HepG2 (cell line): Measurements from ENCODE around the gene C19orf33. TPM values are rescaled to one million over a fixed set of nuclear protein-coding genes. Genes with fewer than 3 reads are reported as not detected.

Experiments used
- ATAC-seq: fragments of 200-7000 bp; cut with Tn5 transposase; 3 replicates; pipeline ENCODE4 v1.9.1; 2020; ENCODE audit warnings: mild to moderate bottlenecking, moderate library complexity
- BruUV-seq: library from RNA; stranded (reverse); fragments of 400-500 nt; replicated peaks from 2 replicates; lab custom pipeline; 2021; lab: Mats Ljungman, UMichigan
- CTCF ChIA-PET: fragments of 300-600 bp; formaldehyde crosslinking; extraction: SDS; loops from one replicate; lab custom pipeline; 2021; ENCODE audit warnings: low total read pairs, inconsistent platforms, low intra/inter-chr PET ratio; lab: Yijun Ruan, JAX
- POLR2A ChIA-PET: fragments of 350-600 bp; sonication (Branson Sonifier 250); formaldehyde crosslinking; loops from one replicate; lab custom pipeline; 2020; ENCODE audit warnings: antibody characterized with exemption, inconsistent platforms; lab: Yijun Ruan, JAX
- DNase-seq: peaks from one replicate; pipeline ENCODE4 v3.0.0-alpha.2; 2015; ENCODE audit warnings: low spot score
- FAIRE-seq: peaks from 3 replicates; lab custom pipeline; 2011; peaks lifted over from hg19 to GRCh38; lab: Jason Lieb, UNC
- H2AFZ ChIP-seq: one replicate; pipeline ENCODE4 v1.6.1; 2011; ENCODE audit warnings: low read length, inconsistent platforms
- H3K27ac ChIP-seq: fragments of 300-600 bp; 3 replicates; pipeline ENCODE4 v1.8.0; 2011; ENCODE audit warnings: mixed run types, mild to moderate bottlenecking, mixed read lengths, low read length, inconsistent platforms; ENCODE audit not compliant: insufficient read depth; ENCODE audit errors: extremely low read length
- H3K27me3 ChIP-seq, 2 experiments: fragments of 200-600 bp in 1 of 2; 2 replicates in 1 of 2; 3 replicates in 1 of 2; pipeline versions ENCODE4 v1.6.0 to v1.8.0; 2011; ENCODE audit warnings: low read length in 2 of 2, mild to moderate bottlenecking in 2 of 2, moderate library complexity in 2 of 2, inconsistent platforms in 1 of 2; ENCODE audit not compliant: insufficient read depth in 2 of 2, control insufficient read depth in 1 of 2
- H3K36me3 ChIP-seq, 2 experiments: fragments of 200-600 bp in 1 of 2; replicated peaks in 1 of 2; 2 replicates in 1 of 2; 3 replicates in 1 of 2; pipeline versions ENCODE4 v1.5.1 to v1.8.0; 2011; ENCODE audit warnings: low read length in 2 of 2, inconsistent platforms in 1 of 2; ENCODE audit not compliant: insufficient read depth in 2 of 2, control insufficient read depth in 1 of 2
- H3K4me1 ChIP-seq: 2 replicates; pipeline ENCODE4 v1.5.1; 2012; ENCODE audit warnings: low read length, inconsistent platforms; ENCODE audit not compliant: insufficient read depth
- H3K4me2 ChIP-seq: 2 replicates; pipeline ENCODE4 v1.6.0; 2011; ENCODE audit warnings: low read depth, low read length, inconsistent platforms
- H3K4me3 ChIP-seq, 3 experiments: fragments of 200-600 bp in 1 of 3; sonication (generic), shearing (Covaris generic) in 1 of 3; replicated peaks in 1 of 3; 2 replicates each; pipeline ENCODE4 v1.5.1; 2011 to 2016; ENCODE audit warnings: low read length in 3 of 3, inconsistent platforms in 2 of 3, low read depth in 2 of 3, mild to moderate bottlenecking in 2 of 3, control low read depth in 1 of 3, mixed read lengths in 1 of 3; ENCODE audit not compliant: insufficient read depth in 1 of 3
- H3K79me2 ChIP-seq: one replicate; pipeline ENCODE4 v1.6.1; 2011; ENCODE audit warnings: low read length, inconsistent platforms; ENCODE audit not compliant: insufficient read depth
- H3K9ac ChIP-seq: 2 replicates; pipeline ENCODE4 v1.6.0; 2011; ENCODE audit warnings: mild to moderate bottlenecking, low read depth, low read length, inconsistent platforms; ENCODE audit not compliant: insufficient read depth
- H3K9me3 ChIP-seq: 2 replicates; pipeline ENCODE4 v1.5.1; 2012; ENCODE audit warnings: mild to moderate bottlenecking, low read length
- H4K20me1 ChIP-seq: 2 replicates; pipeline ENCODE4 v1.6.0; 2011; ENCODE audit warnings: inconsistent platforms, mild to moderate bottlenecking, low read length, moderate library complexity; ENCODE audit not compliant: insufficient read depth
- ATRX ChIP-seq: sonication (generic); formaldehyde crosslinking; IDR thresholded peaks from 2 replicates; pipeline ENCODE4 v1.4.0; 2020; ENCODE audit warnings: missing genetic modification reagents, borderline replicate concordance
- CENPBD1 ChIP-seq: sonication (generic); formaldehyde crosslinking; IDR thresholded peaks from 2 replicates; pipeline ENCODE4 v1.8.0; 2022; ENCODE audit warnings: missing genetic modification reagents, low read depth, mild to moderate bottlenecking, borderline replicate concordance
- FUBP1 ChIP-seq: sonication (generic); formaldehyde crosslinking; IDR thresholded peaks from 2 replicates; pipeline ENCODE4 v1.5.1; 2020; ENCODE audit warnings: missing genetic modification reagents, mild to moderate bottlenecking, borderline replicate concordance
- GABPB1 ChIP-seq: IDR thresholded peaks from 2 replicates; pipeline ENCODE4 v1.6.1; 2016; ENCODE audit warnings: mild to moderate bottlenecking, missing genetic modification reagents, moderate library complexity, missing compliant biosample characterization
- MAF1 ChIP-seq: sonication (generic); formaldehyde crosslinking; IDR thresholded peaks from 2 replicates; pipeline ENCODE4 v1.5.0; 2020; ENCODE audit warnings: missing genetic modification reagents, borderline replicate concordance
- MEIS2 ChIP-seq: sonication (generic); formaldehyde crosslinking; IDR thresholded peaks from 2 replicates; pipeline ENCODE4 v1.9.0; 2021; ENCODE audit warnings: mild to moderate bottlenecking, missing genetic modification reagents
- MZF1 ChIP-seq: sonication (generic); formaldehyde crosslinking; IDR thresholded peaks from 2 replicates; pipeline ENCODE4 v1.8.1; 2023; ENCODE audit warnings: mild to moderate bottlenecking, missing genetic modification reagents, borderline replicate concordance
- RBFOX2 ChIP-seq: fragments of 200-400 bp; formaldehyde crosslinking; IDR thresholded peaks from 2 replicates; pipeline ENCODE4 v1.6.1; 2017; ENCODE audit warnings: low read depth, mild to moderate bottlenecking, low read length
- RNF219 ChIP-seq: sonication (generic); formaldehyde crosslinking; IDR thresholded peaks from 2 replicates; pipeline ENCODE4 v1.5.0; 2020; ENCODE audit warnings: mild to moderate bottlenecking, missing genetic modification reagents
- SMAD3 ChIP-seq: sonication (generic); formaldehyde crosslinking; IDR thresholded peaks from 2 replicates; pipeline ENCODE4 v1.4.0; 2020; ENCODE audit warnings: missing genetic modification reagents
- SNAI1 ChIP-seq: sonication (generic); formaldehyde crosslinking; IDR thresholded peaks from 2 replicates; pipeline ENCODE4 v1.5.0; 2020; ENCODE audit warnings: mild to moderate bottlenecking, missing genetic modification reagents, borderline replicate concordance
- SRY ChIP-seq: sonication (generic); formaldehyde crosslinking; IDR thresholded peaks from 2 replicates; pipeline ENCODE4 v1.8.0; 2022; ENCODE audit warnings: mild to moderate bottlenecking, missing genetic modification reagents
- ZNF282 ChIP-seq: fragments of 450-650 bp; IDR thresholded peaks from 2 replicates; pipeline ENCODE4 v1.6.1; 2018; ENCODE audit not compliant: partially characterized antibody
- ZNF441 ChIP-seq: sonication (generic); formaldehyde crosslinking; IDR thresholded peaks from 2 replicates; pipeline ENCODE4 v1.7.0; 2021; ENCODE audit warnings: missing genetic modification reagents, borderline replicate concordance
- ZNF816 ChIP-seq: sonication (generic); formaldehyde crosslinking; IDR thresholded peaks from 2 replicates; pipeline ENCODE4 v1.8.0; 2022; ENCODE audit warnings: missing genetic modification reagents, mild to moderate bottlenecking, borderline replicate concordance
- ZNF841 ChIP-seq: sonication (generic); formaldehyde crosslinking; IDR thresholded peaks from 2 replicates; pipeline ENCODE4 v1.8.1; 2023; ENCODE audit warnings: missing genetic modification reagents, borderline replicate concordance
- WGBS: methylation state at CpG from one replicate; pipeline ENCODE4 v1.1.6; 2017; ENCODE audit warnings: low lambda C conversion rate; 5-methylcytosine and 5-hydroxymethylcytosine counted together
- in situ Hi-C: cut with HindIII; loops from 2 replicates; pipeline ENCODE4 v1.10.0; 2017; ENCODE audit warnings: low pct_unique_long_range_greater_than_20kb; ENCODE audit not compliant: extremely low pct_ligation_motif_present
- intact Hi-C: fragments of 100-400 bp; cut with micrococcal nuclease; formaldehyde crosslinking; loops from one replicate; pipeline ENCODE4 v1.10.0; 2022; ENCODE audit not compliant: unreplicated experiment
- polyA plus RNA-seq, 8 experiments: library from polyadenylated mRNA; depleted of rRNA in 3 of 8; stranded (reverse) in 7 of 8; unstranded in 1 of 8; fragments of >200 nt; fragmentation: Illumina TruSeq in 4 of 8; extraction: Trizol in 4 of 8; gene quantifications; 2 replicates each; pipeline versions ENCODE4 v1.2.1 to v1.2.3, GENCODE V29; 2011 to 2016; ENCODE audit warnings: low read depth in 4 of 8, missing spikeins in 1 of 8, mixed read lengths in 1 of 8; ENCODE audit not compliant: insufficient read depth in 1 of 8
- total RNA-seq, 5 experiments: library from RNA; depleted of rRNA; stranded (reverse); fragments of >200 nt; fragmentation: Illumina TruSeq; extraction: Trizol; gene quantifications; 2 replicates each; pipeline ENCODE4 v1.2.3, GENCODE V29; 2016; ENCODE audit warnings: low read depth in 1 of 5
- TF ChIP-seq, protein P1 (sequence below): IDR thresholded peaks from 2 replicates; pipeline ENCODE4 v1.6.1; 2018; ENCODE audit warnings: missing genetic modification reagents, mild to moderate bottlenecking, missing compliant biosample characterization

C19orf33 gene
- total and polyA plus RNA-seq, 2 of the 13 experiments (the other 11 are each of a cell fraction or from before 2014, with no cell fraction given) = 2.5 to 3.3 TPM

GRCh38 chr19:38289955-38290354 is 14.1 kb upstream of the C19orf33 start (continued):
- TF ChIP-seq, protein P1, sequence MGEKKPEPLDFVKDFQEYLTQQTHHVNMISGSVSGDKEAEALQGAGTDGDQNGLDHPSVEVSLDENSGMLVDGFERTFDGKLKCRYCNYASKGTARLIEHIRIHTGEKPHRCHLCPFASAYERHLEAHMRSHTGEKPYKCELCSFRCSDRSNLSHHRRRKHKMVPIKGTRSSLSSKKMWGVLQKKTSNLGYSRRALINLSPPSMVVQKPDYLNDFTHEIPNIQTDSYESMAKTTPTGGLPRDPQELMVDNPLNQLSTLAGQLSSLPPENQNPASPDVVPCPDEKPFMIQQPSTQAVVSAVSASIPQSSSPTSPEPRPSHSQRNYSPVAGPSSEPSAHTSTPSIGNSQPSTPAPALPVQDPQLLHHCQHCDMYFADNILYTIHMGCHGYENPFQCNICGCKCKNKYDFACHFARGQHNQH (CRISPR knock-in tag) = no peak
- no peak for TF ChIP-seq MAF1
- TF ChIP-seq ZNF441 (CRISPR knock-in tag) = no peak
- TF ChIP-seq MZF1 (CRISPR knock-in tag) = no peak
- TF ChIP-seq ZNF282 = no peak
- TF ChIP-seq RNF219 (CRISPR knock-in tag) = no peak
- no peak for TF ChIP-seq ZNF841 (CRISPR knock-in tag)
- TF ChIP-seq ZNF816 = no peak

DNA sequence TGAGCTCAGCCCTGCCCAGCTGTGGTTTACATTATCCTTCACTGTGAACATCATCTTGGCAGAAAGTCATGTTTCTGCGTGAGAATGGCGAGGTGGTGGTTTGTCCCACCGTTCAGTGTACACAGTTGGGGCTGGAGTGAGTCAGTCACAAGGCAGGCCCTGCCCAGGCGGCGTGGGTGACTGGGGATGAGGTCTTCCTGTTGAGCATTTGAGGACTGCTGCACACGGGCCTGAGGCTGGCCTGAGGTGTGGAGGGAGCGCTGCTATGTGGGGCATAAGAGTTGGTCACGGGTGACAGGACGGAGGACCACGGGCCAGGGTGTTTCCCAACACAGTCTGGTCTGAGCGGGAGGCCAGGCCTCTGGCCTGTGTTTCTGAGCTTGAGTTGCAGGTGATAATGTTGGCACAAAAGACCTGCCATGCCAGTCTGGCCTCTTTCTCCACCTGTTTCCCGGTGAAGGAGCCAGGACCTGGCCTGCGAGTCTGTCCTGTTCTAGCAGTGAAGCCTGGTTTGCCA is 13.4 kb upstream of the C19orf33 start:
- Histone ChIP-seq H3K4me3 (no peak overlapping the region), H2AFZ (no peak overlapping the region), H4K20me1 (no peaks in the 10 kb centered on the region), H3K9ac (no peak overlapping the region), H3K79me2 (no peaks in the 10 kb centered on the region), H3K4me2 (no peak overlapping the region), H3K36me3 (no peaks in the 10 kb centered on the region), H3K9me3 (no peaks in the 10 kb centered on the region), H3K27ac (no peak overlapping the region), H3K27me3 (peaks cover 3 to 30% of the 10 kb centered on the region in 2 experiments), H3K4me1 (0 out of 2 replicates have a peak, but pooled peaks cover 5% of the 10 kb centered on the region)
- 6% methylated on average over 3 of the region's 13 CpGs for WGBS
- ATAC-seq (peak; percentile 35; the same call in 2 of the 3 replicates), DNase-seq (no peak), FAIRE-seq (no peak)
- in situ Hi-C loops (no loop called here), intact Hi-C loops (no loop called here)
- ChIA-PET POLR2A (no interaction called here), CTCF (no interaction called here)
- BruUV-seq = no TSS peak
- no peak for TF ChIP-seq RBFOX2
- no peak for TF ChIP-seq ATRX (CRISPR knock-in tag)
- TF ChIP-seq SNAI1 (CRISPR knock-in tag) = no peak
- no peak for TF ChIP-seq GABPB1 (CRISPR knock-in tag)
- no peak for TF ChIP-seq CENPBD1 (CRISPR knock-in tag)
- no peak for TF ChIP-seq MEIS2 (CRISPR knock-in tag)
- TF ChIP-seq FUBP1 (CRISPR knock-in tag) = no peak
- no peak for TF ChIP-seq SMAD3 (CRISPR knock-in tag)
- TF ChIP-seq SRY (CRISPR knock-in tag) = no peak
